WTC11 (cell line): Measurements from ENCODE around the gene NPAT. TPM values are rescaled to one million over a fixed set of nuclear protein-coding genes. Genes with fewer than 3 reads are reported as not detected.

Source experiments
- ATAC-seq: fragments of 200-7000 bp; cut with Tn5 transposase; 2 replicates; pipeline ENCODE4 v1.10.0; 2021; ENCODE audit warnings: mild to moderate bottlenecking, moderate library complexity
- CTCF ChIA-PET: fragments of 300-600 bp; sonication (Branson Sonifier 250); formaldehyde crosslinking; loops from one replicate; lab custom pipeline; 2021; ENCODE audit warnings: antibody characterized with exemption; lab: Charles Lee
- POLR2A ChIA-PET: fragments of 350-600 bp; sonication (Branson Sonifier 250); formaldehyde crosslinking; loops from one replicate; lab custom pipeline; 2021; ENCODE audit warnings: antibody characterized with exemption; lab: Charles Lee
- DNase-seq: peaks from one replicate; pipeline ENCODE4 v3.0.0; 2021; ENCODE audit warnings: low spot score
- H3K27ac Mint-ChIP-seq: 2 replicates; pipeline ENCODE4 v1.8.0; 2021; ENCODE audit warnings: mixed read lengths
- H3K27me3 Mint-ChIP-seq: 2 replicates; pipeline ENCODE4 v1.8.0; 2021; ENCODE audit warnings: low read depth, mild to moderate bottlenecking, moderate library complexity, mixed read lengths
- H3K36me3 Mint-ChIP-seq: 2 replicates; pipeline ENCODE4 v1.8.0; 2021; ENCODE audit warnings: mixed read lengths
- H3K4me1 Mint-ChIP-seq: 2 replicates; pipeline ENCODE4 v1.8.0; 2022; ENCODE audit warnings: mixed read lengths
- H3K4me3 Mint-ChIP-seq: 2 replicates; pipeline ENCODE4 v1.8.0; 2021; ENCODE audit warnings: mild to moderate bottlenecking, moderate library complexity, mixed read lengths
- H3K9me3 Mint-ChIP-seq: 2 replicates; pipeline ENCODE4 v1.8.0; 2021; ENCODE audit warnings: mixed read lengths
- CBFB ChIP-seq: sonication (generic); formaldehyde crosslinking; IDR thresholded peaks from 2 replicates; pipeline ENCODE4 v1.8.1; 2022; ENCODE audit warnings: mild to moderate bottlenecking, low read depth, missing genetic modification reagents
- E2F1 ChIP-seq: sonication (generic); formaldehyde crosslinking; IDR thresholded peaks from 2 replicates; pipeline ENCODE4 v1.8.0; 2022; ENCODE audit warnings: mild to moderate bottlenecking, missing genetic modification reagents
- ELF4 ChIP-seq: sonication (generic); formaldehyde crosslinking; IDR thresholded peaks from 2 replicates; pipeline ENCODE4 v1.8.1; 2022; ENCODE audit warnings: low read depth, mild to moderate bottlenecking, moderate library complexity, missing genetic modification reagents
- EMX1 ChIP-seq: fragments of 250-450 bp; sonication (Bioruptor Pico); IDR thresholded peaks from 2 replicates; pipeline ENCODE4 v1.8.0; 2021; ENCODE audit warnings: mild to moderate bottlenecking
- ESRRA ChIP-seq: sonication (generic); formaldehyde crosslinking; IDR thresholded peaks from 2 replicates; pipeline ENCODE4 v1.8.1; 2022; ENCODE audit warnings: mild to moderate bottlenecking, missing genetic modification reagents, borderline replicate concordance
- FOXK1 ChIP-seq: sonication (generic); formaldehyde crosslinking; IDR thresholded peaks from 2 replicates; pipeline ENCODE4 v1.8.0; 2022; ENCODE audit warnings: mild to moderate bottlenecking, moderate library complexity, missing genetic modification reagents
- IRF2 ChIP-seq: sonication (generic); formaldehyde crosslinking; IDR thresholded peaks from 2 replicates; pipeline ENCODE4 v1.8.0; 2022; ENCODE audit warnings: low read depth, missing genetic modification reagents, borderline replicate concordance
- NFATC4 ChIP-seq: fragments of 250-450 bp; sonication (Bioruptor Pico); IDR thresholded peaks from 2 replicates; pipeline ENCODE4 v1.9.0; 2021; ENCODE audit warnings: mild to moderate bottlenecking
- NFE2L1 ChIP-seq: sonication (generic); formaldehyde crosslinking; IDR thresholded peaks from 2 replicates; pipeline ENCODE4 v1.8.1; 2023; ENCODE audit warnings: missing genetic modification reagents
- NFYB ChIP-seq: sonication (generic); formaldehyde crosslinking; conservative IDR thresholded peaks from 2 replicates; pipeline ENCODE4 v1.8.0; 2022; ENCODE audit warnings: low read depth, missing genetic modification reagents
- RELA ChIP-seq: sonication (generic); formaldehyde crosslinking; IDR thresholded peaks from 2 replicates; pipeline ENCODE4 v1.8.1; 2022; ENCODE audit warnings: missing genetic modification reagents, mild to moderate bottlenecking, borderline replicate concordance
- SMAD3 ChIP-seq: sonication (generic); formaldehyde crosslinking; IDR thresholded peaks from 2 replicates; pipeline ENCODE4 v1.8.0; 2022; ENCODE audit warnings: missing genetic modification reagents, mild to moderate bottlenecking, borderline replicate concordance
- TCF7 ChIP-seq: sonication (generic); formaldehyde crosslinking; IDR thresholded peaks from 2 replicates; pipeline ENCODE4 v1.8.0; 2022; ENCODE audit warnings: mild to moderate bottlenecking, low read depth, missing genetic modification reagents, moderate library complexity
- TEAD4 ChIP-seq: sonication (generic); formaldehyde crosslinking; IDR thresholded peaks from 2 replicates; pipeline ENCODE4 v1.8.0; 2022; ENCODE audit warnings: mild to moderate bottlenecking, missing genetic modification reagents
- USF2 ChIP-seq: sonication (generic); formaldehyde crosslinking; IDR thresholded peaks from 2 replicates; pipeline ENCODE4 v1.8.1; 2023; ENCODE audit warnings: mild to moderate bottlenecking, missing genetic modification reagents, moderate library complexity
- ZNF263 ChIP-seq: sonication (generic); formaldehyde crosslinking; IDR thresholded peaks from 2 replicates; pipeline ENCODE4 v1.8.1; 2022; ENCODE audit warnings: low read depth, mild to moderate bottlenecking, moderate library complexity, missing genetic modification reagents
- ZNF281 ChIP-seq: sonication (generic); formaldehyde crosslinking; IDR thresholded peaks from 2 replicates; pipeline ENCODE4 v1.8.0; 2023; ENCODE audit warnings: mild to moderate bottlenecking, missing genetic modification reagents
- ZNF532 ChIP-seq: fragments of 250-450 bp; sonication (Bioruptor Pico); IDR thresholded peaks from 2 replicates; pipeline ENCODE4 v1.9.0; 2021; ENCODE audit warnings: mild to moderate bottlenecking, borderline replicate concordance
- ZNF671 ChIP-seq: fragments of 250-450 bp; sonication (Bioruptor Pico); IDR thresholded peaks from 2 replicates; pipeline ENCODE4 v1.8.0; 2021; ENCODE audit warnings: mild to moderate bottlenecking
- total RNA-seq: library from RNA; stranded (reverse); gene quantifications from 3 replicates; pipeline ENCODE4 v1.2.3, GENCODE V29; 2021
- TF ChIP-seq, protein P1 (sequence below): fragments of 250-450 bp; sonication (Bioruptor Pico); IDR thresholded peaks from 2 replicates; pipeline ENCODE4 v1.9.0; 2021; ENCODE audit warnings: mild to moderate bottlenecking
- TF ChIP-seq, protein P2 (sequence below): sonication (generic); formaldehyde crosslinking; IDR thresholded peaks from 2 replicates; pipeline ENCODE4 v1.8.1; 2023; ENCODE audit warnings: mild to moderate bottlenecking, missing genetic modification reagents, borderline replicate concordance
- TF ChIP-seq, protein P3 (sequence below): sonication (generic); formaldehyde crosslinking; conservative IDR thresholded peaks from 2 replicates; pipeline ENCODE4 v1.8.1; 2022; ENCODE audit warnings: mild to moderate bottlenecking, missing genetic modification reagents

Gene NPAT
- total RNA-seq, 1 experiment from 2014 or later: 17.2 TPM

DNA sequence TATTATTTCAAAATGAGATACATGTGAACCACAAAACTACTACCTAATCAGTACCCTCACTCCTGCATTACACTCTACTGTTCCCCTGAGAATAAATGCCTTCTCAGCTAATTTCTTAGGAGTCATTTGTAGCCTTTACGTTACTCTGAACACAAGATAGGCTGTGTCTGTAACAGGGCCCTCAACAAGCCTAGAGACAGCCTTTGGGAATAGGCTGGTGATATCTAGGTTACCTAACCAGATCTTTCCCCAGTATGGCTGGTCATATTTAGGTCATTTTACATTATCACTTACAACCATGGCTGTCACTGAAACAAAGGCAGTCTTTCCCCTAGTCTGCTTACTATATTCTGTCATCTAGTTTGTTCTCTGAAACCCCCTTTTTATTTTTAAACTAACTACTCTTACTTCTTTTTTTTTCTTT lies 14.6 kb upstream of the NPAT start:
- Mint-ChIP-seq H3K9me3 (no peaks in the 10 kb centered on the region), H3K27ac (no peak overlapping the region), H3K4me1 (no peaks in the 10 kb centered on the region), H3K27me3 (no peaks in the 10 kb centered on the region), H3K36me3 (peaks cover 32% of the 10 kb centered on the region), H3K4me3 (no peak overlapping the region)
- TF ChIP-seq CBFB (CRISPR knock-in tag) (no peak), FOXK1 (CRISPR knock-in tag) (no peak), TCF7 (CRISPR knock-in tag) (no peak), NFYB (CRISPR knock-in tag) (no peak), ZNF671 (no peak), EMX1 (no peak), NFATC4 (CRISPR knock-in tag) (no peak), TEAD4 (CRISPR knock-in tag) (no peak), RELA (CRISPR knock-in tag) (no peak), IRF2 (no peak), SMAD3 (CRISPR knock-in tag) (no peak), ELF4 (CRISPR knock-in tag) (no peak), ZNF263 (CRISPR knock-in tag) (no peak), E2F1 (CRISPR knock-in tag) (no peak)
- TF ChIP-seq, protein P1, sequence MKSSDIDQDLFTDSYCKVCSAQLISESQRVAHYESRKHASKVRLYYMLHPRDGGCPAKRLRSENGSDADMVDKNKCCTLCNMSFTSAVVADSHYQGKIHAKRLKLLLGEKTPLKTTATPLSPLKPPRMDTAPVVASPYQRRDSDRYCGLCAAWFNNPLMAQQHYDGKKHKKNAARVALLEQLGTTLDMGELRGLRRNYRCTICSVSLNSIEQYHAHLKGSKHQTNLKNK: no peak
- TF ChIP-seq, protein P2, sequence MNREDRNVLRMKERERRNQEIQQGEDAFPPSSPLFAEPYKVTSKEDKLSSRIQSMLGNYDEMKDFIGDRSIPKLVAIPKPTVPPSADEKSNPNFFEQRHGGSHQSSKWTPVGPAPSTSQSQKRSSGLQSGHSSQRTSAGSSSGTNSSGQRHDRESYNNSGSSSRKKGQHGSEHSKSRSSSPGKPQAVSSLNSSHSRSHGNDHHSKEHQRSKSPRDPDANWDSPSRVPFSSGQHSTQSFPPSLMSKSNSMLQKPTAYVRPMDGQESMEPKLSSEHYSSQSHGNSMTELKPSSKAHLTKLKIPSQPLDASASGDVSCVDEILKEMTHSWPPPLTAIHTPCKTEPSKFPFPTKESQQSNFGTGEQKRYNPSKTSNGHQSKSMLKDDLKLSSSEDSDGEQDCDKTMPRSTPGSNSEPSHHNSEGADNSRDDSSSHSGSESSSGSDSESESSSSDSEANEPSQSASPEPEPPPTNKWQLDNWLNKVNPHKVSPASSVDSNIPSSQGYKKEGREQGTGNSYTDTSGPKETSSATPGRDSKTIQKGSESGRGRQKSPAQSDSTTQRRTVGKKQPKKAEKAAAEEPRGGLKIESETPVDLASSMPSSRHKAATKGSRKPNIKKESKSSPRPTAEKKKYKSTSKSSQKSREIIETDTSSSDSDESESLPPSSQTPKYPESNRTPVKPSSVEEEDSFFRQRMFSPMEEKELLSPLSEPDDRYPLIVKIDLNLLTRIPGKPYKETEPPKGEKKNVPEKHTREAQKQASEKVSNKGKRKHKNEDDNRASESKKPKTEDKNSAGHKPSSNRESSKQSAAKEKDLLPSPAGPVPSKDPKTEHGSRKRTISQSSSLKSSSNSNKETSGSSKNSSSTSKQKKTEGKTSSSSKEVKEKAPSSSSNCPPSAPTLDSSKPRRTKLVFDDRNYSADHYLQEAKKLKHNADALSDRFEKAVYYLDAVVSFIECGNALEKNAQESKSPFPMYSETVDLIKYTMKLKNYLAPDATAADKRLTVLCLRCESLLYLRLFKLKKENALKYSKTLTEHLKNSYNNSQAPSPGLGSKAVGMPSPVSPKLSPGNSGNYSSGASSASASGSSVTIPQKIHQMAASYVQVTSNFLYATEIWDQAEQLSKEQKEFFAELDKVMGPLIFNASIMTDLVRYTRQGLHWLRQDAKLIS (CRISPR knock-in tag): no peak
- TF ChIP-seq, protein P3, sequence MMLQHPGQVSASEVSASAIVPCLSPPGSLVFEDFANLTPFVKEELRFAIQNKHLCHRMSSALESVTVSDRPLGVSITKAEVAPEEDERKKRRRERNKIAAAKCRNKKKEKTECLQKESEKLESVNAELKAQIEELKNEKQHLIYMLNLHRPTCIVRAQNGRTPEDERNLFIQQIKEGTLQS (CRISPR knock-in tag): no peak
- DNase-seq (no peak), ATAC-seq (no peak)
- ChIA-PET POLR2A (interaction anchor here (0.5 kb wide), 1 partner anchor 54 kb away, joined by 3 read pairs; no protein-coding TSS in a partner anchor), CTCF (interaction anchor here (1.0 kb wide), 1 partner anchor 119 kb away, joined by 3 read pairs; no protein-coding TSS in a partner anchor)

- no peaks in the 10 kb centered on the region for H3K9me3 Mint-ChIP-seq
- H3K27me3 Mint-ChIP-seq: no peaks in the 10 kb centered on the region
- H3K4me1 Mint-ChIP-seq: no peaks in the 10 kb centered on the region
- POLR2A ChIA-PET: no interaction called here
- peaks cover 40% of the 10 kb centered on the region for H3K36me3 Mint-ChIP-seq
- no peak for DNase-seq
- no peak for ATAC-seq
- no peak overlapping the region for H3K4me3 Mint-ChIP-seq
- CTCF ChIA-PET: no interaction called here
- H3K27ac Mint-ChIP-seq: no peak overlapping the region
- TF ChIP-seq ZNF532 (CRISPR knock-in tag): no peak
- TF ChIP-seq NFE2L1: no peak
- TF ChIP-seq USF2 (CRISPR knock-in tag): no peak
- TF ChIP-seq TEAD4 (CRISPR knock-in tag): no peak
- TF ChIP-seq ZNF281 (CRISPR knock-in tag): no peak
- no peak for TF ChIP-seq ELF4 (CRISPR knock-in tag)
- no peak for TF ChIP-seq ESRRA
- TF ChIP-seq NFATC4 (CRISPR knock-in tag): no peak
Observed at GRCh38 chr11:108235633-108236032, 13.2 kb upstream of the NPAT start.
